Activated naive CD4-positive, alpha-beta T cell treated with anti-CD3 and anti-CD28 coated beads for 36 hours (primary cell): ENCODE results near the gene SEC11A. TPM values are rescaled to one million over a fixed set of nuclear protein-coding genes. Genes with fewer than 3 reads are reported as not detected.
"Not testable (repeated sequence)": the region's sequence is repeated elsewhere in the genome, so short reads cannot be mapped to it uniquely, and the experiment has no call there.

ENCODE experiments used
- CTCF ChIA-PET: fragments of 350-600 bp; sonication (Branson Sonifier 250); formaldehyde crosslinking; loops from one replicate; lab custom pipeline; 2021; ENCODE audit warnings: antibody characterized with exemption; lab: Charles Lee
- DNase-seq: peaks from one replicate; pipeline ENCODE4 v3.0.0-alpha.2; 2020
- H3K27ac Mint-ChIP-seq: one replicate; pipeline ENCODE4 v1.8.0; 2021; ENCODE audit warnings: mild to moderate bottlenecking, mixed read lengths
- H3K27me3 Mint-ChIP-seq: one replicate; pipeline ENCODE4 v1.8.0; 2021; ENCODE audit warnings: low read depth, mixed read lengths
- H3K36me3 Mint-ChIP-seq: one replicate; pipeline ENCODE4 v1.8.0; 2021; ENCODE audit warnings: low read depth, mixed read lengths
- H3K4me1 Mint-ChIP-seq: one replicate; pipeline ENCODE4 v1.8.0; 2021; ENCODE audit warnings: low read depth, mixed read lengths
- H3K4me3 Mint-ChIP-seq: one replicate; pipeline ENCODE4 v1.8.0; 2021; ENCODE audit warnings: mild to moderate bottlenecking, moderate library complexity, mixed read lengths
- H3K9me3 Mint-ChIP-seq: one replicate; pipeline ENCODE4 v1.8.0; 2021; ENCODE audit warnings: mixed read lengths
- intact Hi-C: fragments of 100-400 bp; cut with micrococcal nuclease; formaldehyde crosslinking; loops from one replicate; pipeline ENCODE4 v1.15.1; 2023
- total RNA-seq, 2 experiments: library from RNA; stranded (reverse); gene quantifications; one replicate each; pipeline ENCODE4 v1.2.3, GENCODE V29; 2021

The SEC11A gene
- total RNA-seq, 2 experiments from 2014 or later, result 87.2 to 99.1 TPM

DNA sequence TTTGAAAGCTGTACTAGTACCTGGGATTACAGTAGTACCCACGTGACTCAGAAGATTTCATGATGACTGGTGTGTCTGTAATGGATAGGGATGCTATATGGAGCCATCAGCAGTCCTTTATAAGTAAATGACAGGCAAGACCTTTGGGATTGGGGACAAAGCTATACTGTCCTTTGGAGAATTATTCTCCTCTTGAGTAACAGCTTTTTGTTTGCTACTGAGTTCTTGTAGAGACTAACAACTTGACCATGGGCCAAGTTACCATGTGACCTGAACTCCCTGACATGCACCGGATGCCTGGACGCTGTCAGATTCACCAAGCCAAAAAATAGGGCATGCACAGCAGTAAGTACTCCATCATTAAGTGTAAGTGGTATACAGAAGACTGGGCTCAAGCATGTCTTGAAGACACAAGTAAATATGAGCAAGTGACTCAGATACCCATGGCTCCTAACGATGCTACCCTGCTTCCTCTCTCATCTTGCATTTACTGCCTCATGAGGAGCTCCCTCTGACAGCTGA lies 12.9 kb downstream of the SEC11A start:
- Mint-ChIP-seq H3K4me3 (no peak overlapping the region), H3K36me3 (peaks cover 5% of the 10 kb centered on the region), H3K27me3 (no peaks in the 10 kb centered on the region), H3K27ac (no peak overlapping the region), H3K9me3 (no peaks in the 10 kb centered on the region), H3K4me1 (peaks cover 66% of the 10 kb centered on the region)
- CTCF ChIA-PET, result interaction anchor here (0.6 to 1.1 kb wide), 2 partner anchors 44 to 113 kb away, joined by 3 to 5 read pairs; no protein-coding TSS in a partner anchor
- no peak for DNase-seq
- intact Hi-C loops, result no loop called here

DNA sequence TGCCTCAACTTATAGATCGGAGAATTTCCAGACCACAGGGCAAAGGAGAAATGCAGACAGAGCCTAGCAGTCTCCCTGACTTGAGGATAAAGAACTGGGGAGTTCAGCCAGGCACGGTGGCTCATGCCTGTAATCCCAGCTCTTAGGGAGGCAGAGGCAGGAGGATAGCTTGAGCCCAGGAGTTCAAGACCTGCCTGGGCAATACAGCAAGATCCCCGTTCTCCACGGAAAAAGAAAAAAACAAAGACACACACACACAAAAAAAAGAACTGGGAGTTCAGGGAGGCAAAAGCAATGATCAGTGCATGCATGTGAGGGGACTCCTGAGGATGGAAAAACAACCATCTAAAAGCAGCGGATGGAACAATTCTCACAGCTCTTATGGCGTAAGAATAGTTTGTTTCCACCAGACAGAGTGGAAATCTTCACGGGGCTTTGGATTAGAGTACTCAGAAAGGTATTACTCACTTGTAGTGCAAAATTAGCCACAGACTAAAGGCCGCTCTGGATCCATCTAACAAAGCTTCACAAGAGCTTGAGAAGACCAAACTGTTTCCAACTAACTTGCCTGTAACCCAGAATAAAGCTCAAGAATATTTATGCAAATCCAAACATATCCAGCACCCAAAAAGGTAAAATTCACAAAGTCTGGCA lies 16.3 kb downstream of the SEC11A start:
- CTCF ChIA-PET, result interaction anchor here (1.0 kb wide), 1 partner anchor 44 kb away, joined by 3 read pairs; no protein-coding TSS in a partner anchor
- H3K4me1 Mint-ChIP-seq, result peaks cover 68% of the 10 kb centered on the region
- H3K4me3 Mint-ChIP-seq, result no peak overlapping the region
- peaks cover 4% of the 10 kb centered on the region for H3K36me3 Mint-ChIP-seq
- H3K27ac Mint-ChIP-seq, result peak overlapping the region; percentile 5
- intact Hi-C loops, result no loop called here
- H3K9me3 Mint-ChIP-seq, result no peaks in the 10 kb centered on the region
- no peak for DNase-seq
- no peaks in the 10 kb centered on the region for H3K27me3 Mint-ChIP-seq

DNA sequence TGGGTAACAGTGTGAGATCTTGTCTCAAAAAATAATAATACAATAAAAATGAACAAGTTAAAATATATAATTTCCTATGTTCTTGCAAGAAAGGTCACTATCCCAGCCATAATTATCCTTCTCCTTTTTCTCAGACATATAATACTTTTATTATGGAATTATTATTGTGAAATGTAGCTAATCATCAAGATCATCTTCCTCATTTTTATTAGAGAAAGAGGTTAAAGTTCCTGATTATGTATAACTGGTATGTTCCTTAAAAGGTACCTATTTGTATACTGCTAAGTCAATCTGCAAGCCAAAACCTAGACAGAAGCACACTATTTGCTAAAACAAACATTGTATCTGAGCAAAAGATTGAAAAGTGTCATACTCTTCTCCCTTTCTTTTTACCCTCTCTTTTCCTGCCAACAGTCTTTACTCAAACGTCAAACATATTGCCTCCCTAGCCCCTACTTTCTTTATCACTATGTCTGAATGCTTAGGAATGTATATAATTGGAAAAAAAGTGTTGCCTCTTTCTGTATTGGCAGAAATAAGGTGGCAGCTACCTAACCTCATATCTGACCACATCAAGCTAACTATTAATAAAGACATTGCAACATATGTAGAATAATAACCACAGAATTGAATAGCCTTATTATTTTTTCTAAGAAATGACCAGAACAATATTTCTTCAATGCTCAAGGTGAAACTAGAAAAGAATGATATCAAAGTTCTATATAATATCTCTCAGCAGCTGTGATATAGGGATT lies 18.5 kb downstream of the SEC11A start:
- CTCF ChIA-PET, result interaction anchor here (0.6 to 1.3 kb wide), 2 partner anchors 10 to 133 kb away, joined by 3 to 5 read pairs; no protein-coding TSS in a partner anchor
- Mint-ChIP-seq H3K27ac (no peak overlapping the region), H3K4me1 (peaks cover 51% of the 10 kb centered on the region), H3K36me3 (peaks cover 2% of the 10 kb centered on the region), H3K27me3 (no peaks in the 10 kb centered on the region), H3K4me3 (no peak overlapping the region), H3K9me3 (no peaks in the 10 kb centered on the region)
- no peak for DNase-seq
- intact Hi-C loops, result no loop called here

DNA sequence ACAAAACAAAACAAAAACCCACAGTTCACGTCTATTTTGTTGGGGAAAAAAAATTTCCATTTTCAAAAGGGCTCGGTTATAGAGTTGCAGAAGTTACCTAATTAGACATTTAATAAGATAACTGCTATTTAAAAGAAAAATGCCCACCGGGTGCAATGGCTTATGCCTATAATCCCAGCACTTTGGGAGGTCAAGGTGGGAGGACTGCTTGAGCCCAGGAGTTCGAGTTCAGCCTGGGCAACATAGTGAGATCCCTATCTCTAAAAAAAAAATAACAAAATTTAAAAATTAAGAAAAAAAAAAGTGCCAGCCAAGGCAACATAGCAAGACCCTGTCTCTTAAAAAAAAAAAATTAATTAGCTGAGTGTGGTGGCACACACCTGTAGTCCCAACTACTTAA lies 19.2 kb downstream of the SEC11A start:
- DNase-seq, result no peak
- CTCF ChIA-PET, result interaction anchor here (0.6 to 1.0 kb wide), 2 partner anchors 53 to 134 kb away, joined by 3 read pairs; no protein-coding TSS in a partner anchor
- Mint-ChIP-seq H3K4me3 (no peak overlapping the region), H3K36me3 (peaks cover 2% of the 10 kb centered on the region), H3K27me3 (no peaks in the 10 kb centered on the region), H3K27ac (no peak overlapping the region), H3K4me1 (peaks cover 54% of the 10 kb centered on the region), H3K9me3 (no peaks in the 10 kb centered on the region)
- intact Hi-C loops, result no loop called here

DNA sequence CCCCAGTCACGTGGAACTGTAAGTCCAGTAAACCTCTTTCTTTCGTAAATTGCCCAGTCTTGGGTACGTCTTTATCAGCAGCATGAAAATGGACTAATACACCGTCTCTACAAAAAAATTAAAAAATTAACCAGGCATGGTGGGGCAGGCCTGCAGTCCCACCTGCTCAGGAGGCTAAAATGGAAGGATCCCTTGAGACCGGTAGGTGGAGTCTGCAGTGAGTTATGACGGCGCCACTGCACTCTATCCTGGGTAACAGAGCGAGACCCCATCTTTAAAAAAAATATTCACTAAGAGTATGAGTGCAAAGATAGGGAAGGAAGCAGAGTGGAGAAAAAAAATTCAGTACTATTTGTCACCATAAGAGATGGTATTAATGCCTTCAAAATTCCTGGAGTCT lies 25.6 kb downstream of the SEC11A start:
- DNase-seq, result no peak
- Mint-ChIP-seq H3K27me3 (no peaks in the 10 kb centered on the region), H3K9me3 (no peaks in the 10 kb centered on the region), H3K4me3 (no peak overlapping the region), H3K27ac (no peak overlapping the region), H3K4me1 (peaks cover 12% of the 10 kb centered on the region), H3K36me3 (peaks cover 25% of the 10 kb centered on the region)
- CTCF ChIA-PET, result no interaction called here
- intact Hi-C loops, result no loop called here

DNA sequence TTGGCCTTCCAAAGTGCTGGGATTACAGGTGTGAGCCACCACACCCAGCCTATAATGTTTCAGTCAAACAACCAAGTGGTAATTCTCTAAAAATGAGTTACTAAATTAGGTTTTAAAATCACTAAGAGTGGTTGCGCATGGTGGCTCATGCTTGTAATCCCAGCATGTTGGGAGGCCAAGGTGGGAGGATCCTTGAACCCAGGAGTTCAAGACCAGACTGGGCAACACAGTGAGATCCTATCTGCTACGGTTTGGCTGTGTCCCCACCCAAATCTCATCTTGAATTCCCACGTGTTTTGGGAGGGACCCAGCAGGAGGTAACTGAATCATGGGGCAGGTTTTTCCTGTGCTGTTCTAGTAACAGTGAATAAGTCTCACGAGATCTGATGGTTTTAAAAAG lies 26.1 kb downstream of the SEC11A start:
- H3K27me3 Mint-ChIP-seq, result no peaks in the 10 kb centered on the region
- DNase-seq, result no peak
- peaks cover 28% of the 10 kb centered on the region for H3K36me3 Mint-ChIP-seq
- peaks cover 12% of the 10 kb centered on the region for H3K4me1 Mint-ChIP-seq
- H3K27ac Mint-ChIP-seq, result no peak overlapping the region
- CTCF ChIA-PET, result no interaction called here
- intact Hi-C loops, result no loop called here
- no peaks in the 10 kb centered on the region for H3K9me3 Mint-ChIP-seq
- H3K4me3 Mint-ChIP-seq, result no peak overlapping the region

DNA sequence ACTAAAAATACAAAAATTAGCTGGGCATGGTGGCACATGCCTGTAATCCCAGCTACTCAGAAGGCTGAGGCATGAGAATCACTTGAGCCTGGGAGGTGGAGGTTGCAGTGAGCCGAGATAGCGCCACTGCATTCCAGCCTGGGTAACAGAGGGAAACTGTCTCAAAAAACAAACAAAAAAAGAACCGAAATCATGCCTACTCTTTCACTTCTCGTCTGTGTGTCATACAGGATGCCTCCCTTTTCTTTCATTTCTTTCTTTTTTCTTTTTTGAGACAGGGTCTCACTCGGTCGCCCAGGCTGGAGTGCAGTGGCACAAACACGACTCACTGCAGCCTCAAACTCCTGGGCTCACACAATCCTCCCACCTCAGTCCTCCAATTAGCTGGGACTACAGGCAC lies 29.5 kb downstream of the SEC11A start:
- H3K4me3 Mint-ChIP-seq, DNase-seq, H3K9me3 Mint-ChIP-seq, H3K27ac Mint-ChIP-seq, intact Hi-C loops, H3K27me3 Mint-ChIP-seq, CTCF ChIA-PET: not testable (repeated sequence)
- Mint-ChIP-seq H3K36me3 (peaks cover 32% of the 10 kb centered on the region), H3K4me1 (peaks cover 13% of the 10 kb centered on the region)

DNA sequence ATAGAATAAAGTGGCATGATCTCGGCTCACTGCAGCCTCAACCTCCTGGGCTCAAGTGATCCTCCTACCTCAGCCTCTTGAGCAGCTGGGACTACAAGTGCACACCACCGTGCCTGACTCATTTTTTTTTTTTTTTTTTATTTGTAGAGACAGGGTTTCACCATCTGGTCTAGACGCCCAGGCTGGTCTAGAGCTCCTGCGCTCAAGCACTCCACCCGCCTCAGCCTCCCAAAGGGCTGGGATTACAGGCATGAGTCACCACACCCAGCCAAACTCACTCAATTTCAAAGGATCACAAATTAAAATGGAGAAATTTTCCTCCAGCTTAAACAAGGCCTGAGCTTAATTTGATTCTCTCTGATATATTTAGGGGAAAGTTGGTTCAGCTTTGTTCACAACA lies 30.6 kb downstream of the SEC11A start:
- no peak overlapping the region for H3K27ac Mint-ChIP-seq

DNA sequence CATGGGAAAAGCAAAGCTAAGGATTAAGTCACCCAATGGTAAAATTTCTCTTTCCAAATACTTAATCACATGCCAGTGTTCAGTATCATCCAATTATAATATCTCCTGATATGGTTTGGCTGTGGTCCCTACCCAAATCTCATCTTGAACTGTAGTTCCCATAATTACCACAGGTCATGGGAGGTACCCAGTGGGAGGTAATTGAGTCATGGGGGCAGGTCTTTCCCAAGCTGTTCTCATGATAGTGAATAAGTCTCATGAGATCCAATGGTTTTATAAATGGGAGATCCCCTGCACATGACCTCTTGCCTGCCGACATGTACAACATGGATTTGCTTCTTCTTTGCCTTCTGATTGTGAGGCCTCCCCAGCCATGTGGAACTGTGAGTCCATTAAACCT lies 31.8 kb downstream of the SEC11A start:
- Mint-ChIP-seq H3K27ac (no peak overlapping the region), H3K4me1 (peaks cover 13% of the 10 kb centered on the region), H3K27me3 (no peaks in the 10 kb centered on the region), H3K4me3 (no peak overlapping the region), H3K36me3 (peaks cover 25% of the 10 kb centered on the region), H3K9me3 (no peaks in the 10 kb centered on the region)
- CTCF ChIA-PET, result no interaction called here
- DNase-seq, result peak; percentile 15
- intact Hi-C loops, result no loop called here

More for the DNA sequence above, 30.6 kb downstream of the SEC11A start:
- Mint-ChIP-seq H3K4me1 (peaks cover 13% of the 10 kb centered on the region), H3K9me3 (no peaks in the 10 kb centered on the region), H3K27me3 (no peaks in the 10 kb centered on the region), H3K36me3 (peaks cover 28% of the 10 kb centered on the region), H3K4me3 (no peak overlapping the region)
- CTCF ChIA-PET, result interaction anchor here (0.7 kb wide), 1 partner anchor 28 kb away, joined by 4 read pairs; no protein-coding TSS in a partner anchor
- intact Hi-C loops, result no loop called here
- DNase-seq, result no peak

DNA sequence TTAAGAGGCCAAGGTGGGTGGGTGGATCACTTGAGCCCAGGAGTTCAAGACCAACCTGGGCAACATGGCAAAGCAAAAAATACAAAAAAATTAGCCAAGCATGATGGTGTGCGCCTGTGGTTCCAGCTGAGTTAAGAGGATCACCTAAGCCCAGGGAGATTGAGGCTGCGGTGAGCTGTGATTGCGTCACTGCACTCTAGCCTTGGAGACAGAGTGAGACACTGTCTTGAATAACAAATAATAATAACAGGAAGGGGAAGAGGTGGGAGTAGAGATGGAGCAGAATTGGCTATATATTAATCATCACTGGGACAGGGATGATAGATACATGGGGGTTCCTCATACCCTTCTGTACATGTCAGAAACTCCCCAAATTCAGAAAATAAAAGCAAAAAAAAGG lies 34.1 kb downstream of the SEC11A start:
- Mint-ChIP-seq H3K27me3 (no peaks in the 10 kb centered on the region), H3K27ac (no peak overlapping the region), H3K9me3 (no peaks in the 10 kb centered on the region), H3K4me3 (no peak overlapping the region), H3K36me3 (peaks cover 23% of the 10 kb centered on the region), H3K4me1 (peaks cover 13% of the 10 kb centered on the region)
- CTCF ChIA-PET, result no interaction called here
- intact Hi-C loops, result no loop called here
- DNase-seq, result peak; percentile 38

DNA sequence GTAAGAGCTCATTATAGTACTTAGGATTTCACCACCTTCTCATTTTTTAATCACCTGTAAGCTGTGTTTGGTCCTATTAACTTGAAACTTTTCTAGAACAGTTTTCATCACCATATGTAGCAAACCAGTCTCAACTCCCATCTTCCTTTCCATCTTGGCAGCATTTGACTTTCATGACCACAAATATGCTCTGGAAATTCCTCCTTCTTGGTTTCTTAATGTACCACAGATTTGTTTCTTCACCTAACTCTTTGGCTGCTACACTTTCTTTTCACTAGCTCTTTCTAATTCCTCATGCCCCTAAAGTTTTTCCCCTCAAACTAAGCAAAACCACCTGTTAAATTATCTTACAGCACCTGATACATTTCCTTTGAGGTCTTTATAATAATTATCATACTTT lies 44.7 kb downstream of the SEC11A start:
- no peak for DNase-seq
- H3K27ac Mint-ChIP-seq, result peak overlapping the region; percentile 7
- intact Hi-C loops, result no loop called here
- no peaks in the 10 kb centered on the region for H3K27me3 Mint-ChIP-seq
- H3K4me1 Mint-ChIP-seq, result peaks cover 33% of the 10 kb centered on the region
- CTCF ChIA-PET, result interaction anchor here (0.7 to 1.4 kb wide), 2 partner anchors 12 to 30 kb away, joined by 3 to 6 read pairs; no protein-coding TSS in a partner anchor
- no peaks in the 10 kb centered on the region for H3K9me3 Mint-ChIP-seq
- no peak overlapping the region for H3K4me3 Mint-ChIP-seq
- peaks cover 25% of the 10 kb centered on the region for H3K36me3 Mint-ChIP-seq

DNA sequence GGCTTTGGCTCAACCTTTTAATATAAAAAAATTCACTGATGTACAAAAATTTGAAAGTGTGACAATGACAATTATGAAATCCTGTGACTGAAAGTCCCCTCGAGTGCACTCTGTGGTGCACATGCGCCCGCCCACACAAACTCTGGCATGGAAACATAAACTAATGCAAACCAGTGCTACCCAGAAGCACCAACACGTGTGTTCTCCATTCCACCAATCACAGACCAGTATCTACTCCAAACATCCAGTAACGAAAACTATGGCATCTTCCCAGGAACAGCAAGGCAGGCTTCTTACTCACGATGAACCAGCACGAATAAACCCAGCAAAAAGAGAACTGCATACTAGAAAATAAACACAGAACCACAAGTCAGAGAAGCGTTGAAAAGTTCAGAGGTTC lies 46.2 kb downstream of the SEC11A start:
- Mint-ChIP-seq H3K9me3 (no peaks in the 10 kb centered on the region), H3K27ac (no peak overlapping the region), H3K27me3 (no peaks in the 10 kb centered on the region), H3K36me3 (peaks cover 30% of the 10 kb centered on the region), H3K4me1 (peaks cover 35% of the 10 kb centered on the region), H3K4me3 (no peak overlapping the region)
- DNase-seq, result peak; percentile 59
- CTCF ChIA-PET, result no interaction called here
- intact Hi-C loops, result loop anchor here (1.0 to 2.0 kb wide), 5 partner anchors 15 to 92 kb away; partner anchors contain the start of genes SEC11A and WDR73
